Measurements from ENCODE around the gene NUTM2D.
"Not testable (repeated sequence)": the region's sequence is repeated elsewhere in the genome, so short reads cannot be mapped to it uniquely, and the experiment has no call there.

DNA sequence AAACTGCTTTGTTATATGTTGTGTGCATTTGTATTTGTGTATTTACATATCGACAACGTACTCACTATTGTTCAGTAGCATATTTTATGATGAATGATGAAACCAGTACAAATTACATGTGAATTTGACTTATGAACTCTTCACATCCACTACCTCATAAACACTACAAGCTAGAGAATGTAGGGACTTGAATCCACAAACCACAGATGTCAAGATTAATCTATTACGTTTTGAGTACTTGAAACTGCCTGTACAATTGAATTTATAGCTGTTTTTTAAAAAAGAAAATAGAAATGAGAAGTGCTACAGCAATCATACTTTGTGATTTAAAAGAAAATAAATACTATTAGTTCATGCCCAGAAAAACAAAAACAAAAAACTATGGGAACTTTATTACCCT, 4.7 kb upstream of the NUTM2D start:
- TF ChIP-seq CTCF, POLR2A (IDR thresholded peaks at IDR 0.05): not testable (repeated sequence)

All from thyroid gland (tissue), 4 donors.